ENCODE data around the gene PPP6C.
A peak's percentile ranks its signal among the peaks of the same experiment; 100 is the strongest.

GRCh38 chr9:125238127-125238914 lies 48.7 kb upstream of the PPP6C start:
- TF ChIP-seq POLR2A (IDR thresholded peaks at IDR 0.05; ENCODE audit: low read depth, low read length) (no peak), TAF1 (IDR thresholded peaks at IDR 0.05; ENCODE audit: borderline replicate concordance, low read depth, low read length) (no peak), POLR2AphosphoS5 (IDR thresholded peaks at IDR 0.05; ENCODE audit: low read depth, low read length) (0 out of 2 replicates have a peak, but pooled peaks have one; percentile 11)
